Measurements from ENCODE around the gene NUAK1. TPM values are rescaled to one million over a fixed set of nuclear protein-coding genes. Genes with fewer than 3 reads are reported as not detected.

The NUAK1 gene
- total RNA-seq, 4 donors from 2014 or later: 13.8 to 38.6 (median 22.8) TPM

DNA sequence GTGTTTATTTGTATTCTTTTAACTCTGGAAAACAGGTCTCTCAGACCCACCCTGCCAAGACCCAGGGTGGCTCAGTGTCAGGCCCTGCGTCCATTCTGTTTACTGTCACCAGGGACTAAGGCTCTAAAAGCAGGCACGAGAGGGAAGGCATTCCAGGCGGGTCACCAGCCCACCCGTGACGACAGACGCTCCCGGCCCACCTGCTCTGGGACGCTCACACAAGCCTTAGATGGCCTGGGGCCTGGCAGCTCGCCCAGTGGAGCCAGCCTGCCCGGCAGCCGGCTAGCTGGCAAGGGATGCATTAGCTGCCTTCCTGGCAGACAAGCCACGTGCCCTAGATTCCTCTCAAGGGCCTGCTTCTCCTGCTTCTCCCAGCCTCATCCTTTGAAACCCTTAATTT, 9.2 kb upstream of the NUAK1 start:
- TF ChIP-seq CTCF (IDR thresholded peaks at IDR 0.05; ENCODE audit: low read depth): no peak

DNA sequence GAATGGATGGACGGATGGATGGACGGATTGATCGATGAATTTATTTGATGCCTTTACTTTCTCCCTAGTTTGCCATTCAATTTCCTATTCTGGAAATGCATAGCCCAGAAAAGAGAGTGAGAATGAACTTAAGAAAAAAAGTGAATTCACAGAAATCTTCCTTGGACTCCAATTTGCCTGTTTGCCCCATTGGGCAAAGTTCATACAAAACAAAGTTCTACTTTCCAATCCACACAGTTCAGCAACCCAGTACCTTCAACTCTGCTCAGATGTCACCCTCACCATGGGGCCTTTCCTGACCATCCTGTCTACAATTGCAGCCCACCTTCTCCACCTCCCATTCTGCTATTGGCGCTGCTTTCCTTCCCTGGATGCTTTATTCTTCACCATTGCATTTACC, 8.2 kb upstream of the NUAK1 start:
- no peak for TF ChIP-seq CTCF (IDR thresholded peaks at IDR 0.05; ENCODE audit: low read depth)

GRCh38 chr12:106145539-106146447, 7.0 kb upstream of the NUAK1 start:
- TF ChIP-seq CTCF (IDR thresholded peaks at IDR 0.05; ENCODE audit: low read depth): no peak

DNA sequence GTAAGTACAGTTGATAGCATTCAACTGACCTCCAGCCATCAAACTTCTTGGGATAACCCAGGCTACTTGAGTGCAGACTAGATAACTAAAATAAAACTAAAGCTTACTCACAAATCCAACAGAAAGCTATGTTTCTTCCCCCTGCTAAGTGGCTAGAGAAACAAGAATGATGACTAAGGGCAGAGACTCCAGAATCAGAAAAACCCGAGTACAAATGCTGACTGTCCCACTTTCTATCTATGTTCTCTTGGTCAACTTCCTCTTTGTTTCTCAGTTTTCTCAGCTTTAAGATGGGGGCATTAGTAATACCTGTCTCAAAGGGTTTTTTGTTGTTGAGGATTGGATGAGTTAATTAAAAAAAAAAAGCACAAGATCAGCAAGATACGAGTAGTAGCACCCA, 6.1 kb upstream of the NUAK1 start:
- TF ChIP-seq CTCF (IDR thresholded peaks at IDR 0.05; ENCODE audit: low read depth): no peak

GRCh38 chr12:106142591-106143261, 4.0 kb upstream of the NUAK1 start:
- no peak for TF ChIP-seq CTCF (IDR thresholded peaks at IDR 0.05; ENCODE audit: low read depth)

DNA sequence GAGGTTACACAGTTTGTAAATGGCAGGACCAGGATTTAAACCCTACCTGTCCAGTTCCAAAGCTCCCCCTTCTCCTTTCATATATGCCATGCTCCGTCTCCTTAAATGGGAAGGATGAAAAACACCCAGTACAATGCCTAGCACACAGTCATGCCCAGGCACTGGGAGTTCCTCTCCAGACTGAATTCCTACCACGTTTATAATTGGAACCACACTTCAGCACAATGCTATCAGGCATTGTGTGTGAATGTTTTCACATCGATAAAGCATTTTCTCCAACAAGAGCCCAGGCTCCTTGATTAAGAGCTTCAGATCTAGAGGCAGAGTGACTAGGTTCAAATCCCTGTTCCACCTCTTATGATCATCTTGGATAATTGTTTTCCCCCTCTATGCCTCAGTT, 2.7 kb upstream of the NUAK1 start:
- no peak for TF ChIP-seq CTCF (IDR thresholded peaks at IDR 0.05; ENCODE audit: low read depth)

DNA sequence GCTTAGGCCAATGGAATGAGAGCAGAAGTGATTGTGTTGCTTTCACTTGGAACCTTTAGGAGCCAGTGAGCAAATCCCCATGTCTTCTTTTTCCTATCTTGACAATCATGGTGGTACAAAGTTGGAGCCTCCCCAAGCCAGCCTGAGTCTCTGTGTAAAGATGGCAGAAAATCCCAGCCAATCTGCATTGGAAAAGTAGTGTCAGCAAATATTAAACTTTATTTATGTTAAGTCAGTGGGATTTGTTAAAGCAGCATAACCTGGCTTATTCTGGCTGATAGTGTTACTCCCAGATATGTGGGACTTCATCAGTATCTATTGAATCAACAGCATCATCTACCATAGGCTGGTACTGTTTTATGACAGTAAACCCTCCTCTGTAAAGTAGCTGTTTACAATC, 2.2 kb upstream of the NUAK1 start:
- no peak for TF ChIP-seq CTCF (IDR thresholded peaks at IDR 0.05; ENCODE audit: low read depth)

Data from subcutaneous adipose tissue (tissue), 4 donors.